Sigmoid colon (tissue), 7 donors: Measurements from ENCODE around the gene HHATL. TPM values are rescaled to one million over a fixed set of nuclear protein-coding genes. Genes with fewer than 3 reads are reported as not detected.

ENCODE experiments used
- DNase-seq: peaks from one replicate; pipeline ENCODE4 v3.0.0-alpha.2; 2019
- H3K27ac ChIP-seq, 4 donors: fragments of 200-600 bp; sonication (generic); one replicate each; pipeline ENCODE4 v1.5.1; 2016 to 2019; ENCODE audit warnings: mild to moderate bottlenecking in 1 of 4
- H3K27me3 ChIP-seq, 3 donors: fragments of 200-600 bp; sonication (generic); one replicate each; pipeline ENCODE4 v1.5.1; 2019; ENCODE audit warnings: mild to moderate bottlenecking in 1 of 3
- H3K36me3 ChIP-seq, 4 donors: fragments of 200-600 bp; sonication (generic); one replicate each; pipeline ENCODE4 v1.5.1; 2016 to 2019
- H3K4me1 ChIP-seq, 4 donors: fragments of 200-600 bp; sonication (generic); one replicate each; pipeline ENCODE4 v1.5.1; 2017 to 2019
- H3K4me3 ChIP-seq, 4 donors: fragments of 200-600 bp; sonication (generic); one replicate each; pipeline ENCODE4 v1.5.1; 2017 to 2019; ENCODE audit warnings: mild to moderate bottlenecking in 2 of 4, moderate library complexity in 1 of 4
- H3K9me3 ChIP-seq, 4 donors: fragments of 200-600 bp in 3 of 4; sonication (generic) in 3 of 4; one replicate each; pipeline versions ENCODE4 v1.5.1 to v1.6.1; 2013 to 2019
- CTCF ChIP-seq, 4 experiments: fragments of 450-650 bp in 3 of 4; fragments of 200-600 bp in 1 of 4; IDR thresholded peaks; one replicate each; pipeline ENCODE4 v1.5.1; 2016 to 2019; ENCODE audit warnings: antibody characterized with exemption in 4 of 4, mild to moderate bottlenecking in 3 of 4, moderate library complexity in 2 of 4
- EP300 ChIP-seq, 4 donors: sonication (generic); formaldehyde crosslinking; IDR thresholded peaks; one replicate each; pipeline ENCODE4 v1.6.1; 2017; ENCODE audit warnings: antibody characterized with exemption in 4 of 4
- POLR2A ChIP-seq, 2 donors: fragments of 450-650 bp; IDR thresholded peaks; one replicate each; pipeline ENCODE4 v1.6.1; 2016; ENCODE audit warnings: antibody characterized with exemption in 2 of 2, mild to moderate bottlenecking in 2 of 2, moderate library complexity in 2 of 2
- POLR2AphosphoS5 ChIP-seq, 4 donors: sonication (generic); formaldehyde crosslinking; IDR thresholded peaks; one replicate each; pipeline ENCODE4 v1.6.1; 2017; ENCODE audit warnings: antibody characterized with exemption in 4 of 4
- WGBS, 2 donors: extraction: QIAGEN DNeasy Blood & Tissue Kit; methylation state at CpG; one replicate each; pipeline ENCODE4 v1.1.7; 2013; 5-methylcytosine and 5-hydroxymethylcytosine counted together
- intact Hi-C: fragments of 100-400 bp; cut with DNase I; formaldehyde crosslinking; loops from one replicate; pipeline ENCODE4 v1.15.1; 2023
- polyA plus RNA-seq, 3 donors: library from polyadenylated mRNA; stranded (reverse); fragments of 200-250 nt; gene quantifications; one replicate each; pipeline ENCODE4 v1.2.3, GENCODE V29; 2013
- total RNA-seq, 4 donors: library from RNA; depleted of rRNA; stranded (reverse); fragments of >200 nt; gene quantifications; one replicate each; pipeline ENCODE4 v1.1.0, GENCODE V29; 2016
- donor health status: healthy with polysubstance abuse.
- donor health status: Bipolar disorder and iron deficiency.
- donor health status: healthy.

HHATL gene
- total and polyA plus RNA-seq, 7 donors = 0.31 to 1.4 TPM; not detected in 5

GRCh38 chr3:42670670-42671069 lies 31.9 kb downstream of the HHATL start:
- TF ChIP-seq EP300 (IDR thresholded peaks at IDR 0.05) (no peak), POLR2A (IDR thresholded peaks at IDR 0.05) (no peak), CTCF (IDR thresholded peaks at IDR 0.05) (no peak), POLR2AphosphoS5 (IDR thresholded peaks at IDR 0.05) (no peak)
- Histone ChIP-seq H3K36me3 (no peaks in the 10 kb centered on the region), H3K27ac (no peak overlapping the region), H3K9me3 (no peaks in the 10 kb centered on the region), H3K27me3 (no peaks in the 10 kb centered on the region), H3K4me3 (no peak overlapping the region), H3K4me1 (peaks cover 0 to 28% (median 27%) of the 10 kb centered on the region in 4 donors)
- intact Hi-C loops = no loop called here
- WGBS, 2 donors = 90% methylated on average over 1 of the region's 1 CpG
- no peak for DNase-seq

- H3K27me3 ChIP-seq = no peaks in the 10 kb centered on the region
- no peak overlapping the region for H3K27ac ChIP-seq
- no peak overlapping the region for H3K4me3 ChIP-seq
- TF ChIP-seq POLR2A (IDR thresholded peaks at IDR 0.05) (no peak), POLR2AphosphoS5 (IDR thresholded peaks at IDR 0.05) (no peak), EP300 (IDR thresholded peaks at IDR 0.05) (no peak), CTCF (IDR thresholded peaks at IDR 0.05) (no peak)
- intact Hi-C loops = no loop called here
- no peaks in the 10 kb centered on the region for H3K36me3 ChIP-seq
- H3K4me1 ChIP-seq = peaks cover 0 to 31% (median 29%) of the 10 kb centered on the region in 4 donors
- no peak for DNase-seq
- WGBS, 2 donors = 63 to 83% methylated on average over 7 of the region's 7 CpGs
- no peaks in the 10 kb centered on the region for H3K9me3 ChIP-seq
These were observed 32.5 kb downstream of the HHATL start for GRCh38 chr3:42670051-42670576.

GRCh38 chr3:42668793-42669217 lies 33.8 kb downstream of the HHATL start:
- DNase-seq = peak; percentile 62
- intact Hi-C loops = no loop called here
- Histone ChIP-seq H3K9me3 (no peaks in the 10 kb centered on the region), H3K4me1 (peaks cover 0 to 31% (median 29%) of the 10 kb centered on the region in 4 donors), H3K27me3 (no peaks in the 10 kb centered on the region), H3K36me3 (no peaks in the 10 kb centered on the region), H3K27ac (no peak overlapping the region), H3K4me3 (no peak overlapping the region)
- TF ChIP-seq POLR2A (IDR thresholded peaks at IDR 0.05) (no peak), POLR2AphosphoS5 (IDR thresholded peaks at IDR 0.05) (peak in 1 of 4 donors; percentile 2)
- 86 to 89% methylated on average over 4 of the region's 4 CpGs for WGBS, 2 donors

GRCh38 chr3:42668413-42668760 lies 34.2 kb downstream of the HHATL start:
- intact Hi-C loops = no loop called here
- peak; percentile 49 for DNase-seq
- WGBS, 2 donors = 87 to 89% methylated on average over 2 of the region's 2 CpGs

More at GRCh38 chr3:42668413-42668760, 34.2 kb downstream of the HHATL start:
- Histone ChIP-seq H3K27ac (no peak overlapping the region), H3K9me3 (no peaks in the 10 kb centered on the region), H3K27me3 (no peaks in the 10 kb centered on the region), H3K4me1 (peaks cover 0 to 31% (median 29%) of the 10 kb centered on the region in 4 donors), H3K36me3 (no peaks in the 10 kb centered on the region), H3K4me3 (no peak overlapping the region)
- TF ChIP-seq CTCF (IDR thresholded peaks at IDR 0.05) = no peak
- no peak for TF ChIP-seq POLR2A (IDR thresholded peaks at IDR 0.05)
- no peak for TF ChIP-seq POLR2AphosphoS5 (IDR thresholded peaks at IDR 0.05)
- no peak for TF ChIP-seq EP300 (IDR thresholded peaks at IDR 0.05)
